Measurements from ENCODE around the gene SLC35F1.

GRCh38 chr6:118016532-118016931 is 109.5 kb downstream of the SLC35F1 start:
- TF ChIP-seq TARDBP (IDR thresholded peaks at IDR 0.05): no peak
- no peak for TF ChIP-seq BHLHE40 (IDR thresholded peaks at IDR 0.05; ENCODE audit: borderline replicate concordance)
- no peak for TF ChIP-seq ZNF384 (IDR thresholded peaks at IDR 0.05)
- TF ChIP-seq LEF1 (IDR thresholded peaks at IDR 0.05; ENCODE audit: borderline replicate concordance): no peak
- no peak for TF ChIP-seq SUZ12 (IDR thresholded peaks at IDR 0.05)
- TF ChIP-seq SP1 (IDR thresholded peaks at IDR 0.05): no peak
- TF ChIP-seq FOXM1 (IDR thresholded peaks at IDR 0.05; ENCODE audit: borderline replicate concordance): no peak
- TF ChIP-seq CTBP1 (IDR thresholded peaks at IDR 0.05; ENCODE audit: borderline replicate concordance): no peak
